Glomerular visceral epithelial cell (primary cell): ENCODE results near the gene ABCG5.

Source experiments
- DNase-seq: peaks from one replicate; pipeline ENCODE4 v3.0.0-alpha.2; 2016; ENCODE audit errors: extremely low spot score

ABCG5 gene

GRCh38 chr2:43841949-43842865 is 3.6 kb upstream of the ABCG5 start:
- DNase-seq = no peak

GRCh38 chr2:43840965-43841364 is 2.3 kb upstream of the ABCG5 start:
- no peak for DNase-seq

GRCh38 chr2:43839776-43840564 is 1.3 kb upstream of the ABCG5 start:
- DNase-seq = no peak

GRCh38 chr2:43837831-43838559 is 644 bp downstream of the ABCG5 start:
- DNase-seq = no peak

- no peak for DNase-seq
Observed at GRCh38 chr2:43837033-43837432, 1.6 kb downstream of the ABCG5 start.

GRCh38 chr2:43832457-43832856 is 6.2 kb downstream of the ABCG5 start:
- DNase-seq = no peak

- DNase-seq = no peak
Observed at GRCh38 chr2:43831543-43832294, 6.9 kb downstream of the ABCG5 start.

- DNase-seq = no peak
Observed at GRCh38 chr2:43826305-43827250, 12.1 kb downstream of the ABCG5 start.

GRCh38 chr2:43825841-43826240 is 12.8 kb downstream of the ABCG5 start:
- no peak for DNase-seq

- DNase-seq = no peak
Observed at GRCh38 chr2:43824951-43825493, 13.6 kb downstream of the ABCG5 start.

GRCh38 chr2:43824512-43824911 is 14.1 kb downstream of the ABCG5 start:
- DNase-seq = no peak

- no peak for DNase-seq
Observed at GRCh38 chr2:43823751-43824150, 14.9 kb downstream of the ABCG5 start.

- no peak for DNase-seq
Observed at GRCh38 chr2:43822839-43823238, 15.8 kb downstream of the ABCG5 start.

- DNase-seq = no peak
Observed at GRCh38 chr2:43819491-43820163, 19.0 kb downstream of the ABCG5 start.

GRCh38 chr2:43818761-43819160 is 19.9 kb downstream of the ABCG5 start:
- peak; percentile 12 for DNase-seq

- DNase-seq = no peak
Observed at GRCh38 chr2:43814711-43815110, 23.9 kb downstream of the ABCG5 start.

GRCh38 chr2:43812947-43813346 is 25.7 kb downstream of the ABCG5 start:
- DNase-seq = no peak

GRCh38 chr2:43812006-43812405 is 26.6 kb downstream of the ABCG5 start:
- DNase-seq = no peak

- DNase-seq = no peak
Observed at GRCh38 chr2:43810888-43811287, 27.8 kb downstream of the ABCG5 start.
